Mesothelial cell of epicardium (in vitro differentiated cells): ENCODE results near the gene ZKSCAN4. TPM values are rescaled to one million over a fixed set of nuclear protein-coding genes. Genes with fewer than 3 reads are reported as not detected.

Experiments used
- DNase-seq, 2 experiments: peaks; one replicate each; pipeline ENCODE4 v3.0.0; 2021; ENCODE audit warnings: low spot score in 2 of 2; ENCODE audit not compliant: unreplicated experiment in 2 of 2
- H3K27ac Mint-ChIP-seq: 2 replicates; pipeline ENCODE4 v1.8.0; 2021; ENCODE audit warnings: mixed read lengths
- H3K27me3 Mint-ChIP-seq: 2 replicates; pipeline ENCODE4 v1.8.0; 2021; ENCODE audit warnings: low read depth, mixed read lengths
- H3K36me3 Mint-ChIP-seq: 2 replicates; pipeline ENCODE4 v1.8.0; 2021; ENCODE audit warnings: mixed read lengths
- H3K4me1 Mint-ChIP-seq: 2 replicates; pipeline ENCODE4 v1.8.0; 2021; ENCODE audit warnings: mixed read lengths
- H3K4me3 Mint-ChIP-seq: 2 replicates; pipeline ENCODE4 v1.8.0; 2021; ENCODE audit warnings: mild to moderate bottlenecking, moderate library complexity, mixed read lengths
- H3K9me3 Mint-ChIP-seq: 2 replicates; pipeline ENCODE4 v1.8.0; 2021; ENCODE audit warnings: mixed read lengths
- CTCF ChIP-seq: fragments of 200-600 bp; sonication (generic); IDR thresholded peaks from one replicate; pipeline ENCODE4 v1.5.0; 2021; ENCODE audit warnings: antibody characterized with exemption; ENCODE audit not compliant: unreplicated experiment
- total RNA-seq: library from RNA; stranded (reverse); gene quantifications from 3 replicates; pipeline ENCODE4 v1.2.1, GENCODE V29; 2021

The ZKSCAN4 gene
- total RNA-seq, 1 donor from 2014 or later, result 6.8 TPM

DNA sequence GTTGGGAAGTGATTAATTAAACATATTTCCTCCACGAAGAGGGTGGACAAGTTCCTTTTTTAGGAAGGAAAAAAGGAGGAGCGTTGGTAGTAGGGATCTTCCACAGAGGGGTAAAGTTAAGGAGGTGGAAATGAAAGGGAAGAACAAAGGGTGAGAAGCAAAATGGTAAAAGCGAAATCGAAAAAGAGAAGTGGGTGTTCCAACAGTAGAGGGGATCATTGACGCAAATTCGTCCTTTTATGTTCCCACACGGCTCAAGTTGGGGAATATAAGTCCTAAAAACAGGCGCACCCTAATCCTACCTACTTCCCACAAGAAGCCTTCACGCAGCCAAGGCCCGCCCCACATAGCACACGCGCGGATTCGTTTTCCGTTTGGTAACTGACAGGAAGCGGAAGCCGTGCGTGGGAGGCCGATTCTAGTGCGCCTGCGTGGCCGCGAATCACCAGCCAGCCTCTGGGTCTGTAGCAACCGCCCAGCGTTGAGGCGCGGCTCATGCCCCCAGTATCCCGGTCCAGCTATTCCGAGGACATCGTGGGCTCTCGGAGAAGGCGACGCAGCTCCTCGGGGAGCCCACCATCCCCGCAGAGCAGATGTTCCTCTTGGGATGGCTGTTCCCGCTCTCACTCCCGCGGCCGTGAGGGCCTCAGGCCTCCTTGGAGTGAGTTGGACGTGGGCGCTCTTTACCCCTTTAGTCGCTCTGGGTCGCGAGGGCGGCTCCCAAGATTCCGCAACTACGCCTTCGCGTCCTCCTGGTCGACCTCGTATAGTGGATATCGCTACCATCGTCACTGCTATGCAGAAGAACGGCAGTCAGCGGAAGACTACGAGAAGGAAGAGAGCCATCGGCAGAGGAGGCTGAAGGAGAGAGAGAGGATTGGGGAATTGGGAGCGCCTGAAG lies 7.1 kb upstream of the ZKSCAN4 start, which contains the start of gene NKAPL:
Gene NKAPL, plus strand, starts transcription at position 421 of the 901 bp plus-strand sequence. Its CDS starts 75 bp downstream, at position 496.
- Mint-ChIP-seq H3K9me3 (no peaks in the 10 kb centered on the region), H3K27ac (no peak within 1 kb of the TSS), H3K4me1 (peaks cover 6% of the 10 kb centered on the region), H3K36me3 (no peaks in the 10 kb centered on the region), H3K27me3 (peaks cover 38% of the 10 kb centered on the region), H3K4me3 (no peak within 1 kb of the TSS)
- DNase-seq, result no peak
- TF ChIP-seq CTCF, result no peak

DNA sequence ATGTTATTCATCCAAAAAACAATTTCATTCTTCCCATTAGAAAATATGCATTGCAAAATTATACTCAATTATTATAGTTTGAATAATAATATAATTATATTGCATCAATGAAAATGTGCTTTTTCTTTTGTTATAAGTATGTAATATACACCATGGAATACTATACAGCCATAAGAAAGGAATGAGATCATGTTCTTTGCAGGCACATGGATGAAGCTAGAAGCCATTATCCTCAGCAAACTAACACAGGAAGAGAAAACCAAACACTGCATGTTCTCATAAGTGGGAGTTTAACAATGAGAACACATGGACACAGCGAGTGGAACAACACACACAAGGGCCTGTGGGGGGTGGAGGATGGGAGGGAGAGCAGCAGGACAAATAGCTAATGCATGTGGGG lies 5.0 kb upstream of the ZKSCAN4 start:
- Mint-ChIP-seq H3K27ac (no peak overlapping the region), H3K4me1 (peaks cover 7% of the 10 kb centered on the region), H3K4me3 (no peak overlapping the region), H3K27me3 (peaks cover 24% of the 10 kb centered on the region), H3K9me3 (no peaks in the 10 kb centered on the region), H3K36me3 (no peaks in the 10 kb centered on the region)
- no peak for TF ChIP-seq CTCF
- no peak for DNase-seq

DNA sequence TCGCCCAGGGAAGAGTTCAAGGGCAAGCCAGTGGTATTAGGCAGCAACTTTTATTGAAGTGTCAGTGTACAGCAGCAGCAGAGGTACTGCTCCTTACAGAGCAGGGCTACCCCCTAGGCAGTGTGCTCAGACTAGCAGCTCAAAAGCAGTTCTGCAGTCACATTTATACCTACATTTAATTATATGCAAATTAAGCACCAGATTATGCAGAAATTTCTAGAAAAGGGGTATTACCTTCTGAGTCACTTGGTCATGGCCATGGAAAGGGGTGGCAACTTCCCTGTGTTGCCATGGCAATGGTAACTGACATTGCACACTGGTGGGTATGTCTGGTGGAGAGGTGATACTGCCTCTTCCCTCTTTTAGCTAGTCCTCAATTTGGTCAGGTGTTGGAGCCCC lies 2.1 kb upstream of the ZKSCAN4 start:
- Mint-ChIP-seq H3K27ac (no peak overlapping the region), H3K27me3 (peaks cover 4% of the 10 kb centered on the region), H3K4me1 (peaks cover 19% of the 10 kb centered on the region), H3K9me3 (no peaks in the 10 kb centered on the region), H3K4me3 (no peak overlapping the region), H3K36me3 (peaks cover 2% of the 10 kb centered on the region)
- no peak for TF ChIP-seq CTCF
- no peak for DNase-seq

GRCh38 chr6:28251661-28252008 lies 434 bp downstream of the ZKSCAN4 start:
- H3K27me3 Mint-ChIP-seq, result no peaks in the 10 kb centered on the region
- no peaks in the 10 kb centered on the region for H3K9me3 Mint-ChIP-seq
- no peak for TF ChIP-seq CTCF
- H3K4me3 Mint-ChIP-seq, result peak overlapping the region; percentile 98
- peaks cover 19% of the 10 kb centered on the region for H3K4me1 Mint-ChIP-seq
- DNase-seq, result no peak
- H3K36me3 Mint-ChIP-seq, result peaks cover 14% of the 10 kb centered on the region
- H3K27ac Mint-ChIP-seq, result peak overlapping the region; percentile 85

GRCh38 chr6:28250747-28251146 lies 1.3 kb downstream of the ZKSCAN4 start:
- Mint-ChIP-seq H3K27me3 (no peaks in the 10 kb centered on the region), H3K4me3 (peak overlapping the region; percentile 64), H3K4me1 (peaks cover 19% of the 10 kb centered on the region), H3K9me3 (no peaks in the 10 kb centered on the region), H3K27ac (no peak overlapping the region), H3K36me3 (peaks cover 19% of the 10 kb centered on the region)
- no peak for TF ChIP-seq CTCF
- DNase-seq, result no peak
